ENCODE results near the gene PRDM15.

The PRDM15 gene

GRCh38 chr21:41907496-41908258 lies 28.5 kb upstream of the PRDM15 start:
- Histone ChIP-seq H3K27ac (ENCODE audit: low read length, poor library complexity, severe bottlenecking) (no peak overlapping the region), H2BK120ac (ENCODE audit: low read depth, low read length) (no peak overlapping the region), H3K36me3 (ENCODE audit: control insufficient read depth in 1 of 2, insufficient read depth in 2 of 2, low read depth in 1 of 2, low read length in 2 of 2) (peaks cover 44 to 94% of the 10 kb centered on the region in 2 experiments), H3K9ac (ENCODE audit: low read length) (no peak overlapping the region), H3K18ac (ENCODE audit: low read depth in 1 of 2, low read length in 2 of 2) (no peak overlapping the region), H2AFZ (ENCODE audit: low read depth, low read length) (no peak overlapping the region), H3K4me2 (ENCODE audit: low read length, poor library complexity, severe bottlenecking) (no peak overlapping the region), H2AK5ac (ENCODE audit: low read length, severe bottlenecking) (no peak overlapping the region), H3K9me3 (ENCODE audit: control insufficient read depth, low read length) (no peaks in the 10 kb centered on the region), H3K4ac (ENCODE audit: low read depth in 1 of 2, low read length in 2 of 2) (no peak overlapping the region), H4K91ac (ENCODE audit: low read length) (no peak overlapping the region), H2BK15ac (ENCODE audit: low read depth, poor library complexity, severe bottlenecking) (no peak overlapping the region), H2BK12ac (ENCODE audit: low read length in 2 of 2) (no peak overlapping the region), H2BK5ac (ENCODE audit: low read depth, low read length, poor library complexity, severe bottlenecking) (no peak overlapping the region), H3K14ac (ENCODE audit: low read length in 2 of 2) (no peak overlapping the region), H3K27me3 (ENCODE audit: control insufficient read depth in 1 of 2, insufficient read depth in 1 of 2, low read length in 2 of 2) (no peaks in the 10 kb centered on the region), H3K4me3 (ENCODE audit: insufficient read depth in 1 of 2, low read depth in 1 of 2, low read length in 2 of 2) (no peak overlapping the region), H4K8ac (ENCODE audit: low read length) (no peak overlapping the region), H3K79me1 (replicated peaks; ENCODE audit: low read length, poor library complexity, severe bottlenecking) (no peaks in the 10 kb centered on the region), H3K4me1 (ENCODE audit: control insufficient read depth, insufficient read depth, low read depth, low read length) (no peaks in the 10 kb centered on the region), H3K23ac (ENCODE audit: low read length in 2 of 2) (no peak overlapping the region)
- WGBS = 95% methylated on average over 36 of the region's 36 CpGs
- no peak for DNase-seq

GRCh38 chr21:41906770-41907169 lies 27.6 kb upstream of the PRDM15 start:
- H2BK120ac ChIP-seq (ENCODE audit: low read depth, low read length) = no peak overlapping the region
- H3K27me3 ChIP-seq (ENCODE audit: control insufficient read depth in 1 of 2, insufficient read depth in 1 of 2, low read length in 2 of 2) = no peaks in the 10 kb centered on the region
- no peak overlapping the region for H3K27ac ChIP-seq (ENCODE audit: low read length, poor library complexity, severe bottlenecking)
- peak overlapping the region in 1 of 2 experiments; percentile 21 for H3K18ac ChIP-seq (ENCODE audit: low read depth in 1 of 2, low read length in 2 of 2)
- peaks cover 41 to 96% of the 10 kb centered on the region in 2 experiments for H3K36me3 ChIP-seq (ENCODE audit: control insufficient read depth in 1 of 2, insufficient read depth in 2 of 2, low read depth in 1 of 2, low read length in 2 of 2)
- H2BK12ac ChIP-seq (ENCODE audit: low read length in 2 of 2) = no peak overlapping the region
- no peaks in the 10 kb centered on the region for H3K4me1 ChIP-seq (ENCODE audit: control insufficient read depth, insufficient read depth, low read depth, low read length)
- no peaks in the 10 kb centered on the region for H3K79me1 ChIP-seq (replicated peaks; ENCODE audit: low read length, poor library complexity, severe bottlenecking)
- WGBS = 93% methylated on average over 14 of the region's 14 CpGs
- no peaks in the 10 kb centered on the region for H3K9me3 ChIP-seq (ENCODE audit: control insufficient read depth, low read length)
- H3K4me2 ChIP-seq (ENCODE audit: low read length, poor library complexity, severe bottlenecking) = no peak overlapping the region
- H2BK15ac ChIP-seq (ENCODE audit: low read depth, poor library complexity, severe bottlenecking) = no peak overlapping the region
- no peak overlapping the region for H3K9ac ChIP-seq (ENCODE audit: low read length)
- H4K91ac ChIP-seq (ENCODE audit: low read length) = no peak overlapping the region
- H2AFZ ChIP-seq (ENCODE audit: low read depth, low read length) = no peak overlapping the region
- no peak overlapping the region for H2BK5ac ChIP-seq (ENCODE audit: low read depth, low read length, poor library complexity, severe bottlenecking)
- H3K4ac ChIP-seq (ENCODE audit: low read depth in 1 of 2, low read length in 2 of 2) = no peak overlapping the region
- no peak overlapping the region for H4K8ac ChIP-seq (ENCODE audit: low read length)
- no peak overlapping the region for H3K23ac ChIP-seq (ENCODE audit: low read length in 2 of 2)
- no peak overlapping the region for H2AK5ac ChIP-seq (ENCODE audit: low read length, severe bottlenecking)
- DNase-seq = no peak
- no peak overlapping the region for H3K14ac ChIP-seq (ENCODE audit: low read length in 2 of 2)
- H3K4me3 ChIP-seq (ENCODE audit: insufficient read depth in 1 of 2, low read depth in 1 of 2, low read length in 2 of 2) = no peak overlapping the region

GRCh38 chr21:41903559-41904351 lies 24.6 kb upstream of the PRDM15 start:
- no peaks in the 10 kb centered on the region for H3K9me3 ChIP-seq (ENCODE audit: control insufficient read depth, low read length)
- H2AK5ac ChIP-seq (ENCODE audit: low read length, severe bottlenecking) = no peak overlapping the region
- no peak overlapping the region for H3K4ac ChIP-seq (ENCODE audit: low read depth in 1 of 2, low read length in 2 of 2)
- H2BK12ac ChIP-seq (ENCODE audit: low read length in 2 of 2) = no peak overlapping the region
- no peak overlapping the region for H2BK15ac ChIP-seq (ENCODE audit: low read depth, poor library complexity, severe bottlenecking)
- H2AFZ ChIP-seq (ENCODE audit: low read depth, low read length) = no peak overlapping the region
- no peak overlapping the region for H3K27ac ChIP-seq (ENCODE audit: low read length, poor library complexity, severe bottlenecking)
- H3K18ac ChIP-seq (ENCODE audit: low read depth in 1 of 2, low read length in 2 of 2) = no peak overlapping the region
- H4K91ac ChIP-seq (ENCODE audit: low read length) = no peak overlapping the region
- no peak overlapping the region for H4K8ac ChIP-seq (ENCODE audit: low read length)
- H2BK120ac ChIP-seq (ENCODE audit: low read depth, low read length) = no peak overlapping the region
- H3K36me3 ChIP-seq (ENCODE audit: control insufficient read depth in 1 of 2, insufficient read depth in 2 of 2, low read depth in 1 of 2, low read length in 2 of 2) = peaks cover 47 to 92% of the 10 kb centered on the region in 2 experiments
- H3K27me3 ChIP-seq (ENCODE audit: control insufficient read depth in 1 of 2, insufficient read depth in 1 of 2, low read length in 2 of 2) = no peaks in the 10 kb centered on the region
- no peaks in the 10 kb centered on the region for H3K4me1 ChIP-seq (ENCODE audit: control insufficient read depth, insufficient read depth, low read depth, low read length)
- no peaks in the 10 kb centered on the region for H3K79me1 ChIP-seq (replicated peaks; ENCODE audit: low read length, poor library complexity, severe bottlenecking)
- H3K9ac ChIP-seq (ENCODE audit: low read length) = no peak overlapping the region
- no peak overlapping the region for H3K23ac ChIP-seq (ENCODE audit: low read length in 2 of 2)
- no peak overlapping the region for H3K4me3 ChIP-seq (ENCODE audit: insufficient read depth in 1 of 2, low read depth in 1 of 2, low read length in 2 of 2)
- H3K4me2 ChIP-seq (ENCODE audit: low read length, poor library complexity, severe bottlenecking) = no peak overlapping the region
- 88% methylated on average over 23 of the region's 23 CpGs for WGBS
- no peak overlapping the region for H2BK5ac ChIP-seq (ENCODE audit: low read depth, low read length, poor library complexity, severe bottlenecking)
- H3K14ac ChIP-seq (ENCODE audit: low read length in 2 of 2) = no peak overlapping the region
- DNase-seq = no peak

- no peak overlapping the region for H3K9ac ChIP-seq (ENCODE audit: low read length)
- H2BK15ac ChIP-seq (ENCODE audit: low read depth, poor library complexity, severe bottlenecking) = no peak overlapping the region
- no peak overlapping the region for H2BK5ac ChIP-seq (ENCODE audit: low read depth, low read length, poor library complexity, severe bottlenecking)
- no peak overlapping the region for H3K14ac ChIP-seq (ENCODE audit: low read length in 2 of 2)
- no peaks in the 10 kb centered on the region for H3K4me1 ChIP-seq (ENCODE audit: control insufficient read depth, insufficient read depth, low read depth, low read length)
- H2BK120ac ChIP-seq (ENCODE audit: low read depth, low read length) = no peak overlapping the region
- no peak overlapping the region for H2AFZ ChIP-seq (ENCODE audit: low read depth, low read length)
- no peaks in the 10 kb centered on the region for H3K9me3 ChIP-seq (ENCODE audit: control insufficient read depth, low read length)
- H3K18ac ChIP-seq (ENCODE audit: low read depth in 1 of 2, low read length in 2 of 2) = no peak overlapping the region
- 98% methylated on average over 8 of the region's 8 CpGs for WGBS
- H3K27me3 ChIP-seq (ENCODE audit: control insufficient read depth in 1 of 2, insufficient read depth in 1 of 2, low read length in 2 of 2) = no peaks in the 10 kb centered on the region
- no peaks in the 10 kb centered on the region for H3K79me1 ChIP-seq (replicated peaks; ENCODE audit: low read length, poor library complexity, severe bottlenecking)
- H3K23ac ChIP-seq (ENCODE audit: low read length in 2 of 2) = no peak overlapping the region
- peaks cover 53 to 92% of the 10 kb centered on the region in 2 experiments for H3K36me3 ChIP-seq (ENCODE audit: control insufficient read depth in 1 of 2, insufficient read depth in 2 of 2, low read depth in 1 of 2, low read length in 2 of 2)
- no peak overlapping the region for H3K4me2 ChIP-seq (ENCODE audit: low read length, poor library complexity, severe bottlenecking)
- no peak overlapping the region for H3K4ac ChIP-seq (ENCODE audit: low read depth in 1 of 2, low read length in 2 of 2)
- H3K4me3 ChIP-seq (ENCODE audit: insufficient read depth in 1 of 2, low read depth in 1 of 2, low read length in 2 of 2) = no peak overlapping the region
- no peak overlapping the region for H4K8ac ChIP-seq (ENCODE audit: low read length)
- H3K27ac ChIP-seq (ENCODE audit: low read length, poor library complexity, severe bottlenecking) = no peak overlapping the region
- H2AK5ac ChIP-seq (ENCODE audit: low read length, severe bottlenecking) = no peak overlapping the region
- DNase-seq = no peak
- H2BK12ac ChIP-seq (ENCODE audit: low read length in 2 of 2) = no peak overlapping the region
- no peak overlapping the region for H4K91ac ChIP-seq (ENCODE audit: low read length)
Observed at GRCh38 chr21:41902946-41903345, 23.8 kb upstream of the PRDM15 start.

Measured in mesenchymal stem cell (in vitro differentiated cells and primary cell).